PC-9 (cell line): Measurements from ENCODE around the gene LIMCH1. TPM values are rescaled to one million over a fixed set of nuclear protein-coding genes. Genes with fewer than 3 reads are reported as not detected.

Experiments used
- BruUV-seq: library from RNA; stranded (reverse); fragments of 400-500 nt; replicated peaks from 2 replicates; lab custom pipeline; 2021; lab: Mats Ljungman, UMichigan
- CTCF ChIA-PET: fragments of 300-600 bp; sonication (Branson Sonifier 250); formaldehyde crosslinking; loops from one replicate; lab custom pipeline; 2022; ENCODE audit warnings: antibody characterized with exemption; lab: Charles Lee
- POLR2A ChIA-PET: fragments of 300-600 bp; sonication (Branson Sonifier 250); formaldehyde crosslinking; loops from one replicate; lab custom pipeline; 2022; ENCODE audit warnings: antibody characterized with exemption; ENCODE audit not compliant: unreplicated experiment; lab: Charles Lee
- DNase-seq, 2 experiments: peaks; one replicate each; pipeline versions ENCODE4 v3.0.0 to v3.0.0-alpha.2; 2015 to 2022; ENCODE audit warnings: mixed read lengths in 1 of 2
- H2AFZ ChIP-seq: fragments of 200-600 bp; sonication (generic); 2 replicates; pipeline ENCODE4 v1.8.1; 2017; ENCODE audit warnings: antibody characterized with exemption
- H3F3A ChIP-seq: fragments of 200-600 bp; sonication (generic); 2 replicates; pipeline ENCODE4 v1.8.1; 2017; ENCODE audit warnings: antibody characterized with exemption, mild to moderate bottlenecking, low read depth; ENCODE audit not compliant: insufficient read depth
- H3K27ac ChIP-seq: fragments of 200-600 bp; sonication (generic); 2 replicates; pipeline ENCODE4 v1.6.1; 2016; ENCODE audit warnings: mixed run types
- H3K27me3 ChIP-seq: fragments of 200-600 bp; sonication (generic); 2 replicates; pipeline ENCODE4 v1.6.1; 2016; ENCODE audit warnings: low read depth, mixed run types; ENCODE audit not compliant: insufficient read depth
- H3K36me3 ChIP-seq: fragments of 200-600 bp; sonication (generic); 2 replicates; pipeline ENCODE4 v1.6.1; 2016; ENCODE audit warnings: low read depth, mixed run types
- H3K4me1 ChIP-seq: fragments of 200-600 bp; sonication (generic); replicated peaks from 2 replicates; pipeline ENCODE4 v1.6.1; 2016; ENCODE audit warnings: mixed run types; ENCODE audit not compliant: insufficient read depth
- H3K4me2 ChIP-seq: fragments of 200-600 bp; sonication (generic); 2 replicates; pipeline ENCODE4 v1.6.1; 2017; ENCODE audit warnings: mixed run types
- H3K4me3 ChIP-seq: fragments of 200-600 bp; sonication (generic); 2 replicates; pipeline ENCODE4 v1.6.1; 2016; ENCODE audit warnings: mixed run types
- H3K79me2 ChIP-seq: fragments of 200-600 bp; sonication (generic); 2 replicates; pipeline ENCODE4 v1.6.1; 2017; ENCODE audit warnings: low read depth, mixed run types
- H3K9me2 ChIP-seq: fragments of 200-600 bp; sonication (generic); 2 replicates; pipeline ENCODE4 v1.8.1; 2017; ENCODE audit warnings: mild to moderate bottlenecking; ENCODE audit not compliant: insufficient read depth
- H3K9me3 ChIP-seq: fragments of 200-600 bp; sonication (generic); 2 replicates; pipeline ENCODE4 v1.8.1; 2016; ENCODE audit warnings: low read depth; ENCODE audit not compliant: insufficient read depth
- H4K20me1 ChIP-seq: fragments of 200-600 bp; sonication (generic); 2 replicates; pipeline ENCODE4 v1.8.1; 2017; ENCODE audit not compliant: insufficient read depth
- EZH2 ChIP-seq: fragments of 200-600 bp; sonication (generic); IDR thresholded peaks from 2 replicates; pipeline ENCODE4 v1.8.0; 2017; ENCODE audit warnings: antibody characterized with exemption, low read depth
- intact Hi-C: fragments of 100-400 bp; cut with micrococcal nuclease; formaldehyde crosslinking; loops from one replicate; pipeline ENCODE4 v1.10.0; 2022; ENCODE audit not compliant: unreplicated experiment
- total RNA-seq: library from RNA; stranded (reverse); gene quantifications from 2 replicates; pipeline ENCODE4 v1.2.3, GENCODE V29; 2021
- TF ChIP-seq, protein P1 (sequence below): fragments of 200-600 bp; sonication (generic); conservative IDR thresholded peaks from 2 replicates; pipeline ENCODE4 v1.6.1; 2017; ENCODE audit warnings: mixed run types, antibody characterized with exemption, mild to moderate bottlenecking, moderate library complexity

LIMCH1 gene
- total RNA-seq, 1 experiment from 2014 or later: 339 TPM

GRCh38 chr4:41505161-41505661 is 32.7 kb upstream of the LIMCH1 start:
- H3K4me2 ChIP-seq: no peak overlapping the region
- no peak overlapping the region for H2AFZ ChIP-seq
- CTCF ChIA-PET: interaction anchor here (0.7 to 0.8 kb wide), 2 partner anchors 71 to 84 kb away, joined by 4 to 10 read pairs; no protein-coding TSS in a partner anchor

GRCh38 chr4:41506130-41506529 is 31.8 kb upstream of the LIMCH1 start:
- no peak overlapping the region for H3K4me3 ChIP-seq
- no peaks in the 10 kb centered on the region; the same call in 1 of the 2 replicates for H3K4me1 ChIP-seq
- no peak overlapping the region for H3K27ac ChIP-seq
- no peaks in the 10 kb centered on the region for H3K9me3 ChIP-seq
- TF ChIP-seq, protein P1, sequence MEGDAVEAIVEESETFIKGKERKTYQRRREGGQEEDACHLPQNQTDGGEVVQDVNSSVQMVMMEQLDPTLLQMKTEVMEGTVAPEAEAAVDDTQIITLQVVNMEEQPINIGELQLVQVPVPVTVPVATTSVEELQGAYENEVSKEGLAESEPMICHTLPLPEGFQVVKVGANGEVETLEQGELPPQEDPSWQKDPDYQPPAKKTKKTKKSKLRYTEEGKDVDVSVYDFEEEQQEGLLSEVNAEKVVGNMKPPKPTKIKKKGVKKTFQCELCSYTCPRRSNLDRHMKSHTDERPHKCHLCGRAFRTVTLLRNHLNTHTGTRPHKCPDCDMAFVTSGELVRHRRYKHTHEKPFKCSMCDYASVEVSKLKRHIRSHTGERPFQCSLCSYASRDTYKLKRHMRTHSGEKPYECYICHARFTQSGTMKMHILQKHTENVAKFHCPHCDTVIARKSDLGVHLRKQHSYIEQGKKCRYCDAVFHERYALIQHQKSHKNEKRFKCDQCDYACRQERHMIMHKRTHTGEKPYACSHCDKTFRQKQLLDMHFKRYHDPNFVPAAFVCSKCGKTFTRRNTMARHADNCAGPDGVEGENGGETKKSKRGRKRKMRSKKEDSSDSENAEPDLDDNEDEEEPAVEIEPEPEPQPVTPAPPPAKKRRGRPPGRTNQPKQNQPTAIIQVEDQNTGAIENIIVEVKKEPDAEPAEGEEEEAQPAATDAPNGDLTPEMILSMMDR: no peak
- no peak for TF ChIP-seq EZH2
- H3K79me2 ChIP-seq: peaks cover 10% of the 10 kb centered on the region; the same call in 1 of the 2 replicates
- intact Hi-C loops: loop anchor here (1.0 to 10.0 kb wide), 6 partner anchors 19 to 221 kb away; no protein-coding TSS in a partner anchor
- H3K27me3 ChIP-seq: no peaks in the 10 kb centered on the region
- H3K36me3 ChIP-seq: peaks cover 18% of the 10 kb centered on the region
- DNase-seq: peak; percentile 38 to 47
- H3F3A ChIP-seq: no peaks in the 10 kb centered on the region; the same call in 1 of the 2 replicates
- ChIA-PET CTCF (no interaction called here), POLR2A (interaction anchor here (0.6 to 0.7 kb wide), 2 partner anchors 25 to 187 kb away, joined by 6 to 11 read pairs; no protein-coding TSS in a partner anchor)
- no peaks in the 10 kb centered on the region for H3K9me2 ChIP-seq
- H2AFZ ChIP-seq: no peak overlapping the region
- no peaks in the 10 kb centered on the region for H4K20me1 ChIP-seq
- H3K4me2 ChIP-seq: no peak overlapping the region
- no TSS peak for BruUV-seq

More at GRCh38 chr4:41505161-41505661, 32.7 kb upstream of the LIMCH1 start:
- Histone ChIP-seq H3K9me3 (no peaks in the 10 kb centered on the region), H3K9me2 (no peaks in the 10 kb centered on the region), H4K20me1 (no peaks in the 10 kb centered on the region), H3K27me3 (no peaks in the 10 kb centered on the region), H3F3A (no peaks in the 10 kb centered on the region; the same call in 1 of the 2 replicates), H3K36me3 (peaks cover 18% of the 10 kb centered on the region), H3K4me3 (no peak overlapping the region), H3K27ac (no peak overlapping the region), H3K79me2 (peaks cover 10% of the 10 kb centered on the region; the same call in 1 of the 2 replicates), H3K4me1 (no peaks in the 10 kb centered on the region; the same call in 1 of the 2 replicates)
- DNase-seq: peak in 1 of 2 experiments; percentile 31
- TF ChIP-seq EZH2: no peak
- TF ChIP-seq, protein P1: no peak
- intact Hi-C loops: loop anchor here (5.0 to 10.0 kb wide), 2 partner anchors 73 to 220 kb away; no protein-coding TSS in a partner anchor
- POLR2A ChIA-PET: interaction anchor here (0.7 kb wide), 1 partner anchor 34 kb away, joined by 3 read pairs; no protein-coding TSS in a partner anchor
- BruUV-seq: no TSS peak

DNA sequence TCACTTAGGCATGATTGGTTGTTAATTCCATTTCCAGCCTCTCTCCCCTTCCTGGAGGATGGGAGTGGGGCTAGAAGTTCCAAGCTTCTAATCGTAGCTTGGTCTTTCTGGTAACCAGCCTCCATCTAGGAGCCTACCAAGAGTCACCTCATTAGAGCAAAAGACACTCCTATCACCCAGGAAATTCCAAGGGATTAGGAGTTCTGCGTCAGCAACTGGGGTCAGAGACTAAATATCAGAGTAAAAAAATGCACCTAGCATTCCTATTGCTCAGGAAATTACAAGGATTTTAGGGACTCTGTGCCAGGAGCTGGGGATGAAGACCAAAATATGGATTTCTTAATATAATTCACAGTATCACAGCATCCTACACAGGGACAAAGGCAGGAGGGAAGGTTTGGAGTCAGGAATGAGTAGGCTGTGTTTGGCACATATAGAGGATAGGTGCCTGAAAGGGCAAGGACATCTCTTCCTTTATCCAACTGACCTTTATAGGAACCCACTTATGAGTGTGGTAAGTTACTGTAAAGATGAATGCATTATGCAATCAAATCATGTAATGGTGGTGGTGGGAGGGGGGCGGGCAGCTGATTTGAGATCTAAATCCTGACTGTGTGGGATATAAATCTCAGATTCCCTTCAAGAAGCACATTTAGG is 30.5 kb upstream of the LIMCH1 start:
- Histone ChIP-seq H3K79me2 (peaks cover 10% of the 10 kb centered on the region; the same call in 1 of the 2 replicates), H3F3A (no peaks in the 10 kb centered on the region; the same call in 1 of the 2 replicates), H3K9me2 (0 out of 2 replicates have a peak, but pooled peaks cover 5% of the 10 kb centered on the region), H3K27me3 (no peaks in the 10 kb centered on the region), H3K4me3 (no peak overlapping the region), H3K4me2 (no peak overlapping the region), H3K27ac (no peak overlapping the region), H2AFZ (no peak overlapping the region), H3K36me3 (peaks cover 20% of the 10 kb centered on the region), H3K4me1 (no peaks in the 10 kb centered on the region; the same call in 1 of the 2 replicates), H3K9me3 (no peaks in the 10 kb centered on the region), H4K20me1 (no peaks in the 10 kb centered on the region)
- CTCF ChIA-PET: interaction anchor here (0.6 kb wide), 1 partner anchor 187 kb away, joined by 3 read pairs; no protein-coding TSS in a partner anchor
- peak in 1 of 2 experiments; percentile 33 for DNase-seq
- no peak for TF ChIP-seq EZH2
- TF ChIP-seq, protein P1: no peak
- intact Hi-C loops: loop anchor here (1.0 to 10.0 kb wide), 5 partner anchors 32 to 223 kb away; no protein-coding TSS in a partner anchor
- no TSS peak for BruUV-seq
- POLR2A ChIA-PET: interaction anchor here (0.7 to 0.8 kb wide), 2 partner anchors 71 to 188 kb away, joined by 4 to 7 read pairs; no protein-coding TSS in a partner anchor
